HEK293 (cell line): Measurements from ENCODE around the gene FADS2.

ENCODE experiments used
- ZBTB21 ChIP-seq: fragments of 450-650 bp; formaldehyde crosslinking; IDR thresholded peaks from 2 replicates; pipeline ENCODE4 v1.5.1; 2017; ENCODE audit warnings: missing biosample characterization, missing genetic modification characterization
- ZNF266 ChIP-seq: fragments of 450-650 bp; formaldehyde crosslinking; IDR thresholded peaks from 2 replicates; pipeline ENCODE4 v1.5.1; 2016; ENCODE audit warnings: missing biosample characterization, missing genetic modification characterization, low read depth
- ZNF585B ChIP-seq: fragments of 450-650 bp; formaldehyde crosslinking; IDR thresholded peaks from 2 replicates; pipeline ENCODE4 v1.5.1; 2016; ENCODE audit warnings: missing biosample characterization, missing genetic modification characterization
- TF ChIP-seq, protein P1 (sequence below): fragments of 450-650 bp; formaldehyde crosslinking; IDR thresholded peaks from 2 replicates; pipeline ENCODE4 v1.5.1; 2016; ENCODE audit warnings: missing biosample characterization, missing genetic modification characterization

DNA sequence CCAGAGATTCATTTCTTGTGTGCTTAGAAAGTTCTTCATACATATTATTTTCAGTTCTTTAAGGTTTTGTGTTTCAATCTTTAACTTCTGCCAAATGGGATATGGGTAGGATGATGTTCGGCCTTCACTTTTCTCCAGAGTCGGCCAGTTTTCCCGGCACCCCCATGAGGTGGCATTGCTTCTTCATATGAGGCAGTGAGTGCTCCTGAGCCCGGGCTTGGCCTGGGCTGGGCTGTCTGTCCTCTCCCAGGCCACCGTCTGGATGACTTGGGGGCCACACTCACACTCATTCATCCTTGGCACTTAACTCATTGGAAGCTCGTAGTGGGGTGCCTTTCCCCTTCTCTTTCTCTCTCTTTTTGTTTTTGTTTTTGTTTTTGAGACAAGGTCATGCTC, 23.8 kb downstream of the FADS2 start:
- no peak for TF ChIP-seq ZBTB21 (tag by site-specific recombination)
- TF ChIP-seq, protein P1, sequence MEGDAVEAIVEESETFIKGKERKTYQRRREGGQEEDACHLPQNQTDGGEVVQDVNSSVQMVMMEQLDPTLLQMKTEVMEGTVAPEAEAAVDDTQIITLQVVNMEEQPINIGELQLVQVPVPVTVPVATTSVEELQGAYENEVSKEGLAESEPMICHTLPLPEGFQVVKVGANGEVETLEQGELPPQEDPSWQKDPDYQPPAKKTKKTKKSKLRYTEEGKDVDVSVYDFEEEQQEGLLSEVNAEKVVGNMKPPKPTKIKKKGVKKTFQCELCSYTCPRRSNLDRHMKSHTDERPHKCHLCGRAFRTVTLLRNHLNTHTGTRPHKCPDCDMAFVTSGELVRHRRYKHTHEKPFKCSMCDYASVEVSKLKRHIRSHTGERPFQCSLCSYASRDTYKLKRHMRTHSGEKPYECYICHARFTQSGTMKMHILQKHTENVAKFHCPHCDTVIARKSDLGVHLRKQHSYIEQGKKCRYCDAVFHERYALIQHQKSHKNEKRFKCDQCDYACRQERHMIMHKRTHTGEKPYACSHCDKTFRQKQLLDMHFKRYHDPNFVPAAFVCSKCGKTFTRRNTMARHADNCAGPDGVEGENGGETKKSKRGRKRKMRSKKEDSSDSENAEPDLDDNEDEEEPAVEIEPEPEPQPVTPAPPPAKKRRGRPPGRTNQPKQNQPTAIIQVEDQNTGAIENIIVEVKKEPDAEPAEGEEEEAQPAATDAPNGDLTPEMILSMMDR (tag by site-specific recombination): no peak
- no peak for TF ChIP-seq ZNF266 (tag by site-specific recombination)
- no peak for TF ChIP-seq ZNF585B (tag by site-specific recombination)
